Kidney epithelial cell (primary cell): ENCODE results near the gene SCN7A. TPM values are rescaled to one million over a fixed set of nuclear protein-coding genes. Genes with fewer than 3 reads are reported as not detected.
A peak's percentile ranks its signal among the peaks of the same experiment; 100 is the strongest.

ENCODE experiments used
- DNase-seq: peaks from one replicate; pipeline ENCODE4 v3.0.0-alpha.2; 2010; ENCODE audit warnings: low read depth
- H3K27me3 ChIP-seq: 2 replicates; pipeline ENCODE4 v1.6.0; 2011; ENCODE audit warnings: low read length; ENCODE audit not compliant: control insufficient read depth, insufficient read depth
- H3K36me3 ChIP-seq: 2 replicates; pipeline ENCODE4 v1.5.1; 2011; ENCODE audit warnings: low read length; ENCODE audit not compliant: control insufficient read depth, insufficient read depth
- H3K4me3 ChIP-seq: 2 replicates; pipeline ENCODE4 v1.5.1; 2011; ENCODE audit warnings: low read depth, mild to moderate bottlenecking, control low read depth, low read length
- total RNA-seq: library from RNA; depleted of rRNA; stranded (reverse); fragments of >200 nt; gene quantifications from 2 replicates; pipeline ENCODE4 v1.2.3, GENCODE V29; 2015
- TF ChIP-seq, protein P1 (sequence below): IDR thresholded peaks from 2 replicates; pipeline ENCODE4 v1.5.1; 2011; ENCODE audit warnings: mild to moderate bottlenecking, moderate library complexity, low read length, control low read depth, inconsistent platforms; ENCODE audit not compliant: insufficient read depth, poor library complexity, severe bottlenecking

SCN7A gene
- total RNA-seq, 1 donor from 2014 or later, result 0.08 TPM

DNA sequence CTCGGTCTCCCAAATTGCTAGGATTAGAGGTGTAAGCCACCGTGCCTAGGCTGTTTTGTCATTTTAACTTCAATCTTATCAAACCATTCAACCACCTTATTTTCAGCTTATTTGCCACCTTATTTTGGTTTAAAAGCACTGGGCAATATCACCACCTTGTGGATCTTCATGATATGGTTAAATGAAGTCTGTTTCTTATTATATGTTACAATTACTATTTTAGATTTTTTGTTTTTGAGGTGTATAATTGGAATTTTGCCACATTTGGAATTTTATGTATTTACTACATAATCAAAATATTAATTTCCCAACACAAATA, 74.5 kb downstream of the SCN7A start:
- Histone ChIP-seq H3K27me3 (no peaks in the 10 kb centered on the region), H3K4me3 (no peak overlapping the region), H3K36me3 (no peaks in the 10 kb centered on the region)
- TF ChIP-seq, protein P1, sequence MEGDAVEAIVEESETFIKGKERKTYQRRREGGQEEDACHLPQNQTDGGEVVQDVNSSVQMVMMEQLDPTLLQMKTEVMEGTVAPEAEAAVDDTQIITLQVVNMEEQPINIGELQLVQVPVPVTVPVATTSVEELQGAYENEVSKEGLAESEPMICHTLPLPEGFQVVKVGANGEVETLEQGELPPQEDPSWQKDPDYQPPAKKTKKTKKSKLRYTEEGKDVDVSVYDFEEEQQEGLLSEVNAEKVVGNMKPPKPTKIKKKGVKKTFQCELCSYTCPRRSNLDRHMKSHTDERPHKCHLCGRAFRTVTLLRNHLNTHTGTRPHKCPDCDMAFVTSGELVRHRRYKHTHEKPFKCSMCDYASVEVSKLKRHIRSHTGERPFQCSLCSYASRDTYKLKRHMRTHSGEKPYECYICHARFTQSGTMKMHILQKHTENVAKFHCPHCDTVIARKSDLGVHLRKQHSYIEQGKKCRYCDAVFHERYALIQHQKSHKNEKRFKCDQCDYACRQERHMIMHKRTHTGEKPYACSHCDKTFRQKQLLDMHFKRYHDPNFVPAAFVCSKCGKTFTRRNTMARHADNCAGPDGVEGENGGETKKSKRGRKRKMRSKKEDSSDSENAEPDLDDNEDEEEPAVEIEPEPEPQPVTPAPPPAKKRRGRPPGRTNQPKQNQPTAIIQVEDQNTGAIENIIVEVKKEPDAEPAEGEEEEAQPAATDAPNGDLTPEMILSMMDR, result peak; percentile 60
- DNase-seq, result peak; percentile 12

- no peak for DNase-seq
- Histone ChIP-seq H3K4me3 (no peak overlapping the region), H3K27me3 (no peaks in the 10 kb centered on the region), H3K36me3 (no peaks in the 10 kb centered on the region)
- TF ChIP-seq, protein P1, result no peak
Observed at GRCh38 chr2:166418853-166419615, 75.0 kb downstream of the SCN7A start.

DNA sequence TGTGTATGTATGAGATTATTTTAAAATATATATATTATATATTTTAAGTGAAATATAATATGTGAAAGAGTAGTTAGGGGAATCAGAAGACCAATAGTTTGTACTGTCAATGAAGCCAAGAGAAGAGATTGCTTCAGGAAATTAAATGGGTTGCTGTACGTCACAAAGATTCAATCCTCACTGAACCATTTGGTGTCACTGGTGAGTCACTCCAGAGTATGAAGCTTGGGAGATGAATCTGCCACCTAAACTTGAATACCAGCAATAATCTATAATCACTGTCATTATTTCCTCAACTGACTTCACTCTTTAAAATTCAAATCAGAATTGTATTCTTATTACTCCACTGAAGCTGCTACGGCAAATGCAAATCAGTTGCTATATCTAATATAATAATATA, 76.4 kb downstream of the SCN7A start:
- Histone ChIP-seq H3K4me3 (no peak overlapping the region), H3K36me3 (no peaks in the 10 kb centered on the region), H3K27me3 (no peaks in the 10 kb centered on the region)
- no peak for DNase-seq
- TF ChIP-seq, protein P1, result no peak

GRCh38 chr2:166413255-166413654, 80.8 kb downstream of the SCN7A start:
- Histone ChIP-seq H3K4me3 (no peak overlapping the region), H3K27me3 (no peaks in the 10 kb centered on the region), H3K36me3 (no peaks in the 10 kb centered on the region)
- DNase-seq, result no peak
- TF ChIP-seq, protein P1, result no peak

DNA sequence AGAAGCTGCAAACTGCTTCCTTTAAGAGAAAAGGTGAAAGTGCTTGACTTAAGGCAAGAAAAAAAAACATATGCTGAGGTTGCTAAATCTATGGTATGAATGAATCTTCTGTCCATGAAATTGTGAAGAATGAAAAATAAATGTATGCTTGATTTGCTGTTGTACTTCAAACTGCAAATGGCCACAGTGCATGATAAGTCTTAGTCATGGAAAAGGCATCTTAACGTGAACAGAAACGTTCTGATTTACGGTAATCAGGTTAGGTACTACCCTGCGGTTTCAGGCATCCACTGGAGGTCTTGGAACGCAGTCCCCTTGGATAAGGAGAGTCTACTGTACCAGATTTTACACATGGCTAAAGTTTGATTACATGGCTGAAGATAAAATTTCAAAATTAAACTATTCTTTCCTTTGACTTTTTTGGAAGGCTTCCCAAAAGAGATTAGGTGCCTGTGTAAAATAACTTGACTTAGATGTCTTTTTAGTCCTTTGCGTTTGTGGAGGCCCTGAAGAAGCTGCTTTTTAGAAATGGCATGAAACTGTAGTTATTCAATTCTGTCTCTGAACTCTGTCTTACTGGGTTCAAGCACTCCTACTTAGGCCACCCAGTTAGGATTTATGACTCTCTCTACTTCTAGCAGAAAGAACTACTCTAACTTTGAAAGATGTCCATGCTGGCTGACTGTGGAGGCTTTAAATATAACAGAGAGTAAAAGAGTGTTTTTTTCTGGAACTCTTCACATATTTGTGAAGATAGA, 82.4 kb downstream of the SCN7A start:
- H3K27me3 ChIP-seq, result no peaks in the 10 kb centered on the region
- TF ChIP-seq, protein P1, result no peak
- H3K4me3 ChIP-seq, result no peak overlapping the region
- peak; percentile 9 for DNase-seq
- H3K36me3 ChIP-seq, result no peaks in the 10 kb centered on the region
